ENCODE measurements around the gene DGCR8. TPM values are rescaled to one million over a fixed set of nuclear protein-coding genes. Genes with fewer than 3 reads are reported as not detected.

DGCR8 gene
- total RNA-seq, 6 experiments from 2014 or later: 19.8 to 24.5 (median 22.0) TPM

- Mint-ChIP-seq H3K36me3 (ENCODE audit: low read depth) (no peaks in the 10 kb centered on the region; the same call in 1 of the 2 replicates), H3K4me3 (no peak overlapping the region), H3K9me3 (no peaks in the 10 kb centered on the region), H3K27me3 (ENCODE audit: insufficient read depth) (peaks cover 3% of the 10 kb centered on the region), H3K27ac (no peak overlapping the region), H3K4me1 (ENCODE audit: low read depth) (no peaks in the 10 kb centered on the region)
- no peak for TF ChIP-seq CTCF (IDR thresholded peaks at IDR 0.05)
- no peak for DNase-seq
Measured at GRCh38 chr22:20054485-20054884, 25.6 kb upstream of the DGCR8 start.

GRCh38 chr22:20055144-20055543, 24.9 kb upstream of the DGCR8 start:
- no peaks in the 10 kb centered on the region; the same call in 1 of the 2 replicates for H3K36me3 Mint-ChIP-seq (ENCODE audit: low read depth)
- TF ChIP-seq CTCF (IDR thresholded peaks at IDR 0.05): no peak
- H3K9me3 Mint-ChIP-seq: no peaks in the 10 kb centered on the region
- no peak overlapping the region for H3K27ac Mint-ChIP-seq
- no peak overlapping the region for H3K4me3 Mint-ChIP-seq
- H3K27me3 Mint-ChIP-seq (ENCODE audit: insufficient read depth): peaks cover 3% of the 10 kb centered on the region
- no peak for DNase-seq
- no peaks in the 10 kb centered on the region for H3K4me1 Mint-ChIP-seq (ENCODE audit: low read depth)

GRCh38 chr22:20055654-20056053, 24.4 kb upstream of the DGCR8 start:
- TF ChIP-seq CTCF (IDR thresholded peaks at IDR 0.05): no peak
- Mint-ChIP-seq H3K36me3 (ENCODE audit: low read depth) (no peaks in the 10 kb centered on the region; the same call in 1 of the 2 replicates), H3K4me3 (no peak overlapping the region), H3K9me3 (no peaks in the 10 kb centered on the region), H3K4me1 (ENCODE audit: low read depth) (no peaks in the 10 kb centered on the region), H3K27me3 (ENCODE audit: insufficient read depth) (peaks cover 3% of the 10 kb centered on the region), H3K27ac (no peak overlapping the region)
- DNase-seq: no peak

- no peak for DNase-seq
- Mint-ChIP-seq H3K4me1 (ENCODE audit: low read depth) (no peaks in the 10 kb centered on the region), H3K27ac (no peak overlapping the region), H3K9me3 (no peaks in the 10 kb centered on the region), H3K36me3 (ENCODE audit: low read depth) (no peaks in the 10 kb centered on the region; the same call in 1 of the 2 replicates), H3K27me3 (ENCODE audit: insufficient read depth) (peaks cover 3% of the 10 kb centered on the region; the same call in 1 of the 2 replicates), H3K4me3 (no peak overlapping the region)
- no peak for TF ChIP-seq CTCF (IDR thresholded peaks at IDR 0.05)
Measured at GRCh38 chr22:20056161-20056560, 23.9 kb upstream of the DGCR8 start.

- peaks cover 3% of the 10 kb centered on the region; the same call in 1 of the 2 replicates for H3K27me3 Mint-ChIP-seq (ENCODE audit: insufficient read depth)
- TF ChIP-seq CTCF (IDR thresholded peaks at IDR 0.05): no peak
- H3K27ac Mint-ChIP-seq: no peak overlapping the region
- no peaks in the 10 kb centered on the region; the same call in 1 of the 2 replicates for H3K36me3 Mint-ChIP-seq (ENCODE audit: low read depth)
- H3K9me3 Mint-ChIP-seq: no peaks in the 10 kb centered on the region
- DNase-seq: no peak
- H3K4me1 Mint-ChIP-seq (ENCODE audit: low read depth): 0 out of 2 replicates have a peak, but pooled peaks cover 4% of the 10 kb centered on the region
- H3K4me3 Mint-ChIP-seq: no peak overlapping the region
Measured at GRCh38 chr22:20056696-20057386, 23.2 kb upstream of the DGCR8 start.

All from HFFc6 (cell line).